ENCODE data around the gene CDKN2B-AS1.

Gene CDKN2B-AS1

DNA sequence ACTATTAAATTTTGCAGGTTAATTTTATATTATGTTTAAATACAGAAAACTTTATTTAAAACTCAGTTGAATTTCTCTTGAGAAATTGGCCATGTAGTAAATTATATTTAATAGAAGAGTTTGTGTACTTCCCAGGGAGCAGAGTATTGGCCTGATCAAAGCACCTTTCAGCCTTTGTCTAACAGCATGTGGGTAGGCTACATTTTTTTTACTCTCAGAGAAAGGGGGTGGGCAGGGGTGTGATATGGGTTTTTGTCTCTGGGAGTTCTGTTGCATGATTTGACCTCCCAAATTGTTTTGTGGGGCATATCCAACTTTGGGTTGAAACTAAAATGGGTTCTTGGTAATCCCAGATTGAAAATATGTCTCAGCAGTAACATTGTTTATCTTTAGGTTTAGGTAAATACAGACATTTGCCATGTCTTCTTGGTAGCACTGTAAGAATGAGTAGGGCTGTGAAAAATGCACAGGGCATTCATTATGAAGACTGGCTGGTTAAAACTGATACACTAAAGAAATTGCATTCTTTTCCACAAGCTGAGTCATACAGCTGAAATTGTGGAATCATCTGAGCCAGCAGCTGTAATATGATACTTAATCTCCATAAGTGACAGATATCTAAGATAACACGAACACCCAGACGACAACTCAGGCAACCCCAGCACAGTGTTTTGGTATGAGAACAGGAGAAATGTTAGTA is 89.9 kb downstream of the CDKN2B-AS1 start:
- peak; percentile 81 to 83 for DNase-seq (ENCODE audit: low read depth in 2 of 2)

DNA sequence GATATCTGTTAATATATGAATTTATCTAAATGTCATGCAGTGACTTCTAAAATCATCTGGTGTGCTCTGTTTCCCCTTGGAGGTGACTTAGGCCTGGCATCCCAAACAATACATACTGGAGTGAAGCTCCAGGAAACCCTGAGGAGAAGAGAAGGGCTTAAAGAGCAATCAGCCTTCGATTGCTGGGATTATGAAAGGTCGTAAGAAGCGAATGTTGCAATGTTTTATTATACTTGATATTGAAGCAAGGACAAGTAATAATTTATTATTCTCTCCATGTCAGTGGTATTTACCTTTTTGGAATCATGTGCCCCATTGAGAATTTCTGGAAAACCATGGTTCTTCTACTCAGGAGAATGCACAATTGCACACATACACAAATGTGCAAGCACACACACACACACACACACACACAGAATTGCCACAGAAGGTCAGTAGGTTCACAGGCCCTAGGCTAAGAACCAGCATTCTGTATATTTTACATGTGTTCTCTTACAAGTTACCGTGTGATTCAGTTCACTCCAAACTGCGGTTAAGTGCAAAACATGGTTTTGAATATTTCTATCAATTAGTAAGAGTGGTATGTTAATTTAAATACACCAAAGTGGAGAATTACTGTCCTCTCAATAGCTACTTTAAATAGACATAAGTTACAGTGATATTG is 93.6 kb downstream of the CDKN2B-AS1 start:
- no peak for DNase-seq (ENCODE audit: low read depth in 2 of 2)

DNA sequence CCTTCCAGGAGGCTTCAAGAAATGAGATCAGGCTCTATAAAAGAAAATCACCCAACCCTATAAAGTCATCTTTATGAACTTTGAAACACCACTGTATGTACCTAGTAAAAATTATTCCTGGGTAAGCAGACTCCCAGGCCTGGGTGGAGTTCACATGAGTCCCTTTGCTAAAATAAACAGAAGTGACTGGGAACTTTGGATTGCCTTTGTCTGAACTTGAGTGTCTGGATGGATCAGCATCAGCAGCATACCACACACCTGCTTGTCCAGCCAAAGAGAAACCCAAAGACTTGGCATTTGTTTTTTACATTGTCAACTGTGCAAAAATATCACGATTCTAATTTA is 94.1 kb downstream of the CDKN2B-AS1 start:
- DNase-seq (ENCODE audit: low read depth in 2 of 2) = no peak

DNA sequence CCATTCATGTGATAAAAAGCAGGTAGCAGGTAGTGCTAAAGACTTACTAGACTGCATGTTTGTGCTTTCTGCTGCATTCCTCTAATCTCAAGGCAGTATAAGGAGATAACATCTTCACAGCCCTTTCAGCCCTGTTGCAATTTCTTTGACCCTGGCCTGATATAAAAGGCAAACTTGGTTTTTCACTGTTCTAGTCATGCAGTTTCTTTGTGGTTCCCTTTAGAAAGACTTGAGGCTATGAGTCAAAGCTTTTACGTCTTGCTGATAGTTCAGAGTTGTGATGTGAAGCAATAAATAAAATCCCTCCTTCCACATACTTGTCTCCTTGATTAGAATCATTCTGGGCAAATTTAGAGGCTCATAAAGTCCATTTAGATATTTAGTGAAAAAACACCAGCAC is 103.1 kb downstream of the CDKN2B-AS1 start:
- DNase-seq (ENCODE audit: low read depth in 2 of 2) = peak in 1 of 2 experiments; percentile 55

DNA sequence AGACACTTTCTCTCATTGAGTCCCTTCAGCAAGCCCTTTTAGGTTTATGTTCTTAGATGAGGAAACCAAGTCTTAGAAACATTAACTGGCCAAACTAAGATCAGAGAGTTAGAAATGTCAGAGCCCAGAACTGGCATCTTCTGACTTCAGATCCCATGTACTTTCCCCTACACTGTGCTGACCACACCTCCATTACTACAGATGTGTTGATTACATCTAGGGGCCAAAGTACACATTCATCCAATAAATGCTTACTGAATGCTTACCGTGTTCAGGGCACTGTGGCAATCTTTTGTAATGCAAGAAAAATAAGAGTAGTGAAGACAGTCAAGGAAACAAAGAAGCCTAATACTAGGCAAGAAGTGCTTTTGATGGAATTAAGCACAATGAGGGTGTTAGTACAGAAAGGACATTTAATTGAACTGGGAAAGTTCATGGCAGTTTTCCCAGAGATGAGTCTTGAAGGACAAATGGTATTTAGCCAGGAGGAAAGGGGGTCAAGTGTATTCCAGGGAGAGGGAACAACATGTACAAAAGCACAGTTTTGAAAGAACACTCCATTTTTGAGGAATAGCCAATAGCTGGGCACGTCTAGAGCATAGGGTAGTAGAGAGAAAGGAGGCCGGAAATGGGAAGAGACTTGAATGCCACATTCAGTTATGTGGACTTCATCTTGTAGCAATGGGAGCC is 104.2 kb downstream of the CDKN2B-AS1 start:
- DNase-seq (ENCODE audit: low read depth in 2 of 2) = no peak

DNA sequence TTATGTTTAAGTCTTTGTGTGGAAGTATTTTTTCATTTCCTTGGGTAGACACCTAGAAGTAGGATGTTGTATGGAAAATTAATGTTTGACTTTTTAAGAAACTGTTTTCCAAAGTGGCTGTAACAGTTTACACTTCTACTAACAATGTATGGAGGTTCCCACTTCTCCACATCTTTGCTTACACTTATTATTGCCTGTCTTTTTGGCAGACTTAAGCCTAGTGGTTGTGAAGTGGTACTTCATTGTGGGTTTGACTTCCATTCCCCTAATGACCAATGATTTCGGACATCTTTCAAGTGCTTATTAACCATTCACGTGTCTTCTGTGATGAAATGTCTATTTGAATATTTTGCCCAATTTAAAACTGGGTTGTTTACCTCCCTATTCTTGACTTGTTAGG is 106.0 kb downstream of the CDKN2B-AS1 start:
- no peak for DNase-seq (ENCODE audit: low read depth in 2 of 2)

GRCh38 chr9:22102146-22103053 is 107.8 kb downstream of the CDKN2B-AS1 start:
- DNase-seq (ENCODE audit: low read depth in 2 of 2) = no peak

DNA sequence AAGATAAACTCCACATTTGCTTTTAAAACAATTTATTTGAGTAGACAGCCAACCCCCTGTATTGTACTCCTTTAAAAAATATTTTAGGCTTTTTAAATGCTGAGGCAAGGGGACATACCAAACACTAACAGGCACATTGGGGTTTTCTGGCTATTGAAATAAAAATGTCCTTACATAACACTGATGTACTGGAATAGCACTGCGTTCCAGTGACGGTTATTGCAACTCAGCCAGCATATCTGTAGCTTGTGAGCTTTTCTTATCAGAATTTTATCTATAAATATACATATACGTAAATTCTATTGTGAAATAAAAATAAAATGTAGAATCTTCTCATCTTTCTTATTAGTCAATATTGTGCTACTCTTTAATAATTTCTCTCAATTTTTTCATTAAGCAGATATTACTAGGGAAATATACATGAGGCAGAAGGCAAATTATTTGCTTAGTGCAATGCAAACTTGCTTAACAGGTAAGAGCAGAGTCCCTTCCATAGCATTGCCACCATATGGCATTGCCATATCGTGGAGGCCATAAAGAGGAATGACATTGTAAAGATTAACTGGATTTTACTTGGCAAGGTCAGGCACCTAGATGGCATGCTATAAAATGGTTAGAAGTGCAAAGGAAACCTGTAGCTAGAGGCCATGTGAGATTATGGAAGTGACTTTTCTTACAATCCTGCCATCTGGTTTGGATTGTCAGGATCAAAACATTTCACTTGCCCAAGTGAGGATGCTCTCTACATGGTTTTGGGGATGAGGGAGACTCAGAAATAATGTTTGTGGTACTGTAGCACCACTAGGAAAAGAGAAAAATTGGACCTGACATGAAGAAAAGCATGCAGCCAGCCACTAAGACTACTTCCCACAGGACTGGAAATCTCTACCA is 109.3 kb downstream of the CDKN2B-AS1 start:
- peak in 1 of 2 experiments; percentile 24 for DNase-seq (ENCODE audit: low read depth in 2 of 2)

GRCh38 chr9:22105005-22105722 is 110.6 kb downstream of the CDKN2B-AS1 start:
- DNase-seq (ENCODE audit: low read depth in 2 of 2) = no peak

DNA sequence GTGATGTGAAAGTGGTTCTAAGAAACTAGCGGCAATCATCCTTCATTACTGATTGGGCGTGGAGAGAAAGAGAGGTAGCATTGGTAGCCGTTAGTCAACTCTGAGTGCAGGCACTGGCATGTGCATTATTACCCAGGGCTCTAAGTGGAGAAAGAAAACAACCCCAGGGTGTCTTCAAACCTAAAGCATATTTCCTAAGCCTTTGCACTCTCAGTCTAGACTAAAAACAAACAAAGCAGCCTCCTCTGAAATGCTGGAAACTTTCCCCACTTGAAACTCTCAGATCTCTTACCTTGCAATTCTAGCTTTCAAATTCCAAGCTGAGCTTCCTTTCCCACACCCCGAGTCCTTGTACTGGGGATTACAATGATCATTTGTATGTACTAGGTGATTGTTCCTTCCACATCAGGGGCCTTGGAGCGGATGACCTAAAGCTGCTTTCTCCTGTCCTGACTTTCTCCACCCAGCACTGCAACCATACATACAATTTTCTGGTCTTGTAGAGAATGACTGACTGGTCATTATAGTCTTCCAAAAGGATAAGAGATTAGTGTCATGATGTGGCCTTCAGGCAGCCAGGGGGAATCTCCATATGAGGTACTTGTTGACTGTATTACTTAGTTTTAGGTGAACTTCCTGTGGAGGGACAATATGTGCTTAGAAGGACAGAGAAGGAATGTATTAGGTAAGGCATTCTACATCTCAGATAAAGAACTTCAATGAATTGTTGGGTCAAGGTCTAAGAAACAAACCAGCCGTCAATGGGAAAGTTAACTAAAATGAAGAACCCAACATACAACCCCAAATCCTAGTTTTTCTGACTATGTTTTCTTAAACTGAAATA is 112.8 kb downstream of the CDKN2B-AS1 start:
- DNase-seq (ENCODE audit: low read depth in 2 of 2) = no peak

- DNase-seq (ENCODE audit: low read depth in 2 of 2) = no peak
Measured at GRCh38 chr9:22108581-22109370, 114.2 kb downstream of the CDKN2B-AS1 start.

- no peak for DNase-seq (ENCODE audit: low read depth in 2 of 2)
Measured at GRCh38 chr9:22111176-22111953, 116.8 kb downstream of the CDKN2B-AS1 start.

DNA sequence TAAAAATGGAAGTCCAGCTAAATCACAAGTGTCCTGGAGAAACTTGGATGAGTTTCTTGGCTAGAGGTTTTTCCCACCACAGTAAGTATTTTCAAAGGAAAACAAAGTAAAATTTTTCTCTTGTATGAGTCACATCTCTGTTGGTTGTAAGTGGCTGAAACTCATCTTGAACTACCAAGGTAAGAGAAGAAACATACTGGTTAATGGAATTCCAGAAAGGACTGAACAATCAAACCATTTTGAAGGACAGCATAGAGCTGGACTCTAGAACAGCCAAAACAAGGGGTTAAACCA is 117.3 kb downstream of the CDKN2B-AS1 start:
- DNase-seq (ENCODE audit: low read depth in 2 of 2) = no peak

DNA sequence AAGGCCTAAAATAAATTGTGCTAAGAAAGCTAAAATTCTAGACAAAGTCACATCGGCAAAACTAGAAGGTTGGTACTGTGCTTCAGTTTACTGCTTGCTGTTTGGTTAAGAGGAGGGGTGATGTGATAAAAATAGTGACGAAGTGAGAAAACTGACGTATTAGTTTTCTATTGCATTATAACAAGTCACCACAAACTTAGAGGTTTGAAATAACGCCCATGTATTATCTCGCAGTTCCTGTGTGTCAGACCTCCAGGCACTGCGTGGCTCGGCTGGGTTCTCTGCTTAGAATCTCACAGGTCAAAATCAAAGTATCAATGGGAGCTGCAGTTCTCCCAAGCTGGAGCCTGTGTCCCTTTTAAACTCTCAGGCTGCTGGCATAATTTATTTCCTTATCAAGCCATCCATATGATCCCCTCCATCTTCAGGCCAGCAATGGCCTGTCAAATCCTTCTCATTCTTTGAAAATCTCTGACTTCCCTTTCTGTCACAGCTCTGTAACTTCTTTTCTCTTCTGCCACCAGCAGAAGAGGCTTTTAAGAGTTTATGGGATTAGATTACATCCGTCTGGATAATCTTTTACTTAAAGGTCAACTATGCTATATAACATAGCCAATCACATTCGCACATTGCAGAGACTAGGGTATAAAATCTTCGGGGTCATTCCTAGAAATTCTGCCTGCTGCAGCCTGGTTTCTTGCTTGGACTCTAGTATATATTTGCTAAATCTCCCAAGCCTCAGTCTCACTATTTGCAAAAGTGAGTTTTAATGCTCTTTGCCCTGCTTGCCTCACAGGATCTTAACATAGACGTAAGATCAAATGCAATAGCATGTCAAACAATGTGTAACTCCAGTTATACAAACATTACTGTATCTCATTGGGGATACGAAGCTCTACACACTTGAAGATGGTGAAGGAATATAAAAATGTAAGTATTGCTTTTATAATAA is 118.6 kb downstream of the CDKN2B-AS1 start:
- no peak for DNase-seq (ENCODE audit: low read depth in 2 of 2)

GRCh38 chr9:22114956-22115355 is 120.4 kb downstream of the CDKN2B-AS1 start:
- no peak for DNase-seq (ENCODE audit: low read depth in 2 of 2)

DNA sequence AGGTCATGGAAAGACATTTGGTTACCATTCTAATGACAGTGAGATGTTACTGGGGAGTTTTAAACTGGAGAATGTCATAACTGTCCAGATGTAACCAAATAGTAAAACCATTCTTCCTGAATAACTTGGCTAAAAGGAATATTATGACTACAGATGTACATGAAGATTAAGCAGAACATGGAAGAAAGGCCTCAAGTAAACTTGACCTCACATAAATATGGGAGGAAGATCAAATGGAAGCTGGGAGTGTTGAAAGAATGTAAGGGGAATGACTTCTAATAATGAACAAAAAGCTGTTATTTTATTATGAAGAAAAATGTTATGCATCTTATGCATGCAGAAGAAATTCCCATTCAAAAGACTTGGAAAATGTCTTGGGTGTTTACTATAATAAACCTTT is 122.2 kb downstream of the CDKN2B-AS1 start:
- no peak for DNase-seq (ENCODE audit: low read depth in 2 of 2)

All from fibroblast of skin of left biceps (primary cell).